Activated naive CD4-positive, alpha-beta T cell treated with anti-CD3 and anti-CD28 coated beads, Interleukin-2, amount 50 U/mL, for 24 hours (primary cell): ENCODE results near the gene ARHGEF1.

ENCODE experiments used
- H3K27ac Mint-ChIP-seq: one replicate; pipeline ENCODE4 v1.8.0; 2021; ENCODE audit warnings: mild to moderate bottlenecking, mixed read lengths
- H3K27me3 Mint-ChIP-seq: one replicate; pipeline ENCODE4 v1.8.0; 2021; ENCODE audit warnings: mixed read lengths
- H3K36me3 Mint-ChIP-seq: one replicate; pipeline ENCODE4 v1.8.0; 2021; ENCODE audit warnings: mixed read lengths
- H3K4me1 Mint-ChIP-seq: one replicate; pipeline ENCODE4 v1.8.0; 2021; ENCODE audit warnings: mixed read lengths
- H3K4me3 Mint-ChIP-seq: one replicate; pipeline ENCODE4 v1.8.0; 2021; ENCODE audit warnings: mild to moderate bottlenecking, mixed read lengths
- H3K9me3 Mint-ChIP-seq: one replicate; pipeline ENCODE4 v1.8.0; 2021; ENCODE audit warnings: mixed read lengths

The ARHGEF1 gene

DNA sequence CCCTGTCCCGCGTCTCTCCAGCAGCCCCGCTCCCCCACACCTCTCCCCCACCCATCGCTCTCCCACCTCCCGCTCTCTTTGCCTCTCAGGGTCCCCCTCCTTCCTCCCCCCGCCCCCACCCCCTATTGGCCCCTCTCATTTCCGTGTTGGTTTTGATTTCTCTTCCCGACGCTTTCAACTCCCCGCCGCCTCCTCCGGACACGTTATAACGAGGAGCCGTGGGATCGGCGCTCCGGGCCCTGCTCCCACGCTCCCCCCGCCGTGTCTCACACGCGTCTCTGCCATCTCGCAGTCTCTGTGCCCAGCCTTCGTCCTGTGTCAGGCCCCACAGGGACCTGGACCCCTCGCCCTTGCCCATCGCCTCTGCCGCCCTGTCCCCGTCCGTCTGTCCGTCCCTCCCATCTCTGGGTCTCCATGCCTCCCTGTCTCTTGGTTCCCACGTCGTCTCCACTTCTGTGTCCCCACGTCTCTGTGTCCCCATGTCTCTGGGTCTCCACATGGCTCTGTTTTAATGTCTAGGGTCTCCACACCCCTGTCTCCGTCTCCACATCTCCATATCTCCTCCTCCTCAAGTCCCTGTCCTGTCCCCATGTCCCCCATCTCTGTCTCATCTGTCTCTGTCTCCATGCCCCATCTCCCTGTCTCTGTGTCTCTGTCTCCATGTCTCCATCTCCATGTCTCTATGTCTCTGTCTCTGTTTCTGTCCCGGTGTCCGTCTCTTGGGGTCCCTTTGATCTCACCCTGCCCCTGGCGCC lies 32.2 kb downstream of the ARHGEF1 start:
- H3K4me3 Mint-ChIP-seq, result no peak overlapping the region
- no peak overlapping the region for H3K27ac Mint-ChIP-seq

DNA sequence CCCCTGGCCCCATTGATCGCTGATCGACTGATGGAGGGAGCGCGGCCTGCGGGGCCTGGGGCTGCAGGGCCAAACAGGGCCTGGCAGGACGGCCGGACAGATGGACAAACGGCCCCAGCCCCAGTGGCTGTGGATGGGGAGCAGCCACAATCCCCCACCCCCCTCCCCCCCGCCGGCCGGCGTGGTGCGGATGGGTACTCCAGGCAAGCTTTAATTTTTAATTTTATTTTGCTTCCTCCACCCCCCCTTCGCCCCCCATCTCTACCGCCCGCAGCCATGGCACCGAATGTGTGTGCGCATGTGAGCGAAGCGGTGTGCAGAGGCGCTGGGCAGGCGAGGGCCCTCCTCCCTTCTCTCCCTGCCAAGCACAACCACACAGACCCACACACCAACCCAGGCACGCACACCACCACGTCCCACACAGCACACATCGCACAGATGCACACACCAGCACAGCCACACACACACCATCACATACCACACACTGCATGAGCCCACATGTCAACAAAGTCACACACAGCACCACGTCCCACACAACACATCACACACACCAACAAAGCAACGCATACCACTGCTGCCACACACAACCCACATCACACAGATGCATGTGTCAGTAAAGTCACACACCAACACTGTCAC lies 32.9 kb downstream of the ARHGEF1 start:
- H3K27me3 Mint-ChIP-seq, result no peaks in the 10 kb centered on the region
- peaks cover 22% of the 10 kb centered on the region for H3K4me1 Mint-ChIP-seq
- H3K9me3 Mint-ChIP-seq, result no peaks in the 10 kb centered on the region

More for the DNA sequence above, 32.2 kb downstream of the ARHGEF1 start:
- Mint-ChIP-seq H3K36me3 (no peaks in the 10 kb centered on the region), H3K4me1 (peaks cover 29% of the 10 kb centered on the region), H3K27me3 (no peaks in the 10 kb centered on the region), H3K9me3 (no peaks in the 10 kb centered on the region)

DNA sequence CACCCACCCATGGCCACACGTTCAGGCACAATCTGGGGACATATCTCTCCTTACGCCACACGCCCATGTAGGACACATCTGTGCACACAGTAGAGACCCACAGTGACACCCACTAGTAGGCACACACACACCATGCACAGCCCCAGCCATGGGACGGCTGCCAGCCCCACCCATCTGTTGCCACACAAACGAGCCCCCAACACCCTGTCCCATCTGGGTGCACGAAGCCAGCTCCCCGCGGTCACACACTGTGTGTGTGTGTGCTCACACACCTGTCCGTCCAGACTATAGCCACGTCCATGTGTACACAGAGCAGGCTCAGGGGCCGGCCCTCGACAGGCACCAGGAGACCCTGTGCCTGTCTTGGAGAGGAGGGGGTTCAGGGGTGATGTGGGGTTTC lies 34.7 kb downstream of the ARHGEF1 start:
- Mint-ChIP-seq H3K4me3 (no peak overlapping the region), H3K36me3 (no peaks in the 10 kb centered on the region), H3K27me3 (no peaks in the 10 kb centered on the region)

More for the DNA sequence above, 32.9 kb downstream of the ARHGEF1 start:
- Mint-ChIP-seq H3K27ac (no peak overlapping the region), H3K36me3 (no peaks in the 10 kb centered on the region), H3K4me3 (no peak overlapping the region)

GRCh38 chr19:41918095-41918494 lies 35.1 kb downstream of the ARHGEF1 start:
- H3K27ac Mint-ChIP-seq, result no peak overlapping the region
- H3K27me3 Mint-ChIP-seq, result no peaks in the 10 kb centered on the region
- H3K4me3 Mint-ChIP-seq, result no peak overlapping the region
- H3K36me3 Mint-ChIP-seq, result no peaks in the 10 kb centered on the region
- no peaks in the 10 kb centered on the region for H3K9me3 Mint-ChIP-seq
- peaks cover 17% of the 10 kb centered on the region for H3K4me1 Mint-ChIP-seq

More for the DNA sequence above, 34.7 kb downstream of the ARHGEF1 start:
- peaks cover 15% of the 10 kb centered on the region for H3K4me1 Mint-ChIP-seq
- H3K27ac Mint-ChIP-seq, result no peak overlapping the region
- no peaks in the 10 kb centered on the region for H3K9me3 Mint-ChIP-seq

- Mint-ChIP-seq H3K9me3 (no peaks in the 10 kb centered on the region), H3K36me3 (peaks cover 3% of the 10 kb centered on the region), H3K27ac (no peak overlapping the region), H3K4me1 (peaks cover 22% of the 10 kb centered on the region), H3K4me3 (no peak overlapping the region), H3K27me3 (no peaks in the 10 kb centered on the region)
These were observed 35.8 kb downstream of the ARHGEF1 start for GRCh38 chr19:41918653-41919244.

GRCh38 chr19:41919948-41920712 lies 37.1 kb downstream of the ARHGEF1 start:
- Mint-ChIP-seq H3K36me3 (peaks cover 3% of the 10 kb centered on the region), H3K27me3 (no peaks in the 10 kb centered on the region), H3K4me1 (peaks cover 16% of the 10 kb centered on the region), H3K9me3 (no peaks in the 10 kb centered on the region), H3K27ac (no peak overlapping the region), H3K4me3 (no peak overlapping the region)

DNA sequence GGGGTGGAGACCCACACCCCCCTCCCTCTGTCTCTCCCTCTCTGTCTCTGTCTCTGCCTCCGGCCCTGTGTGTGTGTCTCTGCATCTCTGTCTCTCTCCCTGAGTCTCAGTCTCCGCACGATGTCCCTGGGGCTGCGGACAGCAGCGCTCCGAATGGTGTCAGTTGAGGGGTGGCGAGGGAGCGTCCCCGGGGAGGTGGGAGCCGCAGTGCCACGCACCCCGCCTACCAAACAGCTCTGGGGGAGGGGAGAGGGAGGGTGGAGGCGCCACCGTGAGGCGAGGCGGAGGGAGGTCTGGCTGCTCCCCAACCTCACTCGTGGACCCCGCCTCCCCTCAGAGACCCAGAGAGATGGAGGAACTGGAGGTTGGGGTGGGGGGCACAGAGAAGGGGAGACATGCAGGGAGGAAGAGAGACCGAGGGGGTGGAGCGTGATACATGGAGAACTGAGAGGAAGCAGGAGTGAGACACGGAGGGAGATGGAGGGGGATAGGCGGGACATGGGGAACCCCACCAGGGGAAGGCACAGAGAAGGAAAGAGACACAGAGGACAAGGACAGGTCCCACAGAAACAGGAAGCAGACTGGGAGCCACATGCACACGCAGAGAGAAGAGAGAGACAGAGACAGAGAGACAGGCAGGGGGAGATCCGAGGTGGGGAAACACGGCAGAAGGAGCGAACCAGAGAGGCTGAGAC lies 38.0 kb downstream of the ARHGEF1 start:
- H3K27ac Mint-ChIP-seq, result no peak overlapping the region
- no peaks in the 10 kb centered on the region for H3K9me3 Mint-ChIP-seq
- H3K4me1 Mint-ChIP-seq, result peaks cover 16% of the 10 kb centered on the region
- no peak overlapping the region for H3K4me3 Mint-ChIP-seq
- no peaks in the 10 kb centered on the region for H3K27me3 Mint-ChIP-seq
- peaks cover 3% of the 10 kb centered on the region for H3K36me3 Mint-ChIP-seq

- Mint-ChIP-seq H3K4me1 (peaks cover 16% of the 10 kb centered on the region), H3K4me3 (no peak overlapping the region), H3K36me3 (peaks cover 3% of the 10 kb centered on the region), H3K27me3 (no peaks in the 10 kb centered on the region), H3K9me3 (no peaks in the 10 kb centered on the region), H3K27ac (no peak overlapping the region)
These were observed 38.9 kb downstream of the ARHGEF1 start for GRCh38 chr19:41921577-41922576.

DNA sequence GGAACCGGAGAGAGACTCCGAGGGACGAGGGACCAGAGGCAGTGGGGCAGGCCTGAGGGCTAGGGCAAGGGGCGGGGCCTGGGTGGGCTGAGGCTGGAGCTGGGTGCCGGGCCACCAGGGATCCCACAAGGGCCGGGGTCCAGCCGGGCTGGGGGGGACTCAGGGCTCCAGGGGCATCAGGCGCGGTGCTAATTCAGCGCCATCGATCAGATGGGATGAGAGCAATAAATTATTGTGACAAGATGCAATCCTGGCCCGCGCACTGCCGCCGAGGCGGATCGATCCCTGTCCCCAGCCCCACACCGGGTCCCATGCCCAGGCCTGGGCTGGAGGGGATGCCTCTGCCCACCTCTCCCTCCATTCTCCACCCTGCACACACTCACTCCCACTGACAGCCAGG lies 39.6 kb downstream of the ARHGEF1 start:
- Mint-ChIP-seq H3K36me3 (peaks cover 3% of the 10 kb centered on the region), H3K9me3 (no peaks in the 10 kb centered on the region), H3K4me3 (no peak overlapping the region), H3K27me3 (no peaks in the 10 kb centered on the region), H3K27ac (no peak overlapping the region), H3K4me1 (peaks cover 16% of the 10 kb centered on the region)

DNA sequence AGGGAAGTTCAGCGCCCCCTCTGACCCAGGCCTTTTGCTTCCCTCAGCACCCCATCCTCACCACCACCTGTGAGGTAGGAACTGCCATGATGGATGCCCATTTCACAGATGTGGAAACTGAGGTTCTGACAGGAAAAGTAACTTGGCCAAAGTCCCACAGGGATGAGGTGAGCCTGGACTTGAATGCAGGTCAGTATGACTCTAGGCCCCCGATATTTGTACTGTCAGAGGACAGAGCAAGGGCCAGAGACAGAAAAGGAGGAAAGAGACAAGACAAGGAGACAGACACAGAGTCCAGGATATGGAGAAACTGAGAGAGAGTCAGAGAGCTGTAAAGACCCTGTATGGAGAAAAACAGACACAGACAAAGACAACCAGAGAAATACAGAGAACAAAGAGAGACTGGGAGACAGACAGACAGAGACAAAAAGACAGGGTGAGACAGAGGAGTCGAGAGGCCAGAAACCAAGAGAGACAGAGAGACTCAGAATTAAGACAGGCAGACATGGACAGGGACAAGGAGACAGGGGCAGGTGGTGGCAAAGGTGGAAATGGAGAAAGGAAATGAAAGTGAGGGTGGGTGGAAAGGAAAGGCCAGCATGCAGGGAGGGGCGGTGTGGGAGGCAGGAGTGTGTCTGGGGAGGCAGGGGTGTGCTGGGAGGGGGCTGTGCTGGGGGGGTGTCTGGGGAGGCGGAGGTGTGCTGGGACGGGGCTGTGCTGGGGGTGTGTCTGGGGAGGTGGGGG lies 40.2 kb downstream of the ARHGEF1 start:
- Mint-ChIP-seq H3K4me3 (no peak overlapping the region), H3K36me3 (peaks cover 3% of the 10 kb centered on the region), H3K4me1 (peaks cover 16% of the 10 kb centered on the region), H3K27ac (peak overlapping the region; percentile 9), H3K9me3 (no peaks in the 10 kb centered on the region), H3K27me3 (no peaks in the 10 kb centered on the region)

DNA sequence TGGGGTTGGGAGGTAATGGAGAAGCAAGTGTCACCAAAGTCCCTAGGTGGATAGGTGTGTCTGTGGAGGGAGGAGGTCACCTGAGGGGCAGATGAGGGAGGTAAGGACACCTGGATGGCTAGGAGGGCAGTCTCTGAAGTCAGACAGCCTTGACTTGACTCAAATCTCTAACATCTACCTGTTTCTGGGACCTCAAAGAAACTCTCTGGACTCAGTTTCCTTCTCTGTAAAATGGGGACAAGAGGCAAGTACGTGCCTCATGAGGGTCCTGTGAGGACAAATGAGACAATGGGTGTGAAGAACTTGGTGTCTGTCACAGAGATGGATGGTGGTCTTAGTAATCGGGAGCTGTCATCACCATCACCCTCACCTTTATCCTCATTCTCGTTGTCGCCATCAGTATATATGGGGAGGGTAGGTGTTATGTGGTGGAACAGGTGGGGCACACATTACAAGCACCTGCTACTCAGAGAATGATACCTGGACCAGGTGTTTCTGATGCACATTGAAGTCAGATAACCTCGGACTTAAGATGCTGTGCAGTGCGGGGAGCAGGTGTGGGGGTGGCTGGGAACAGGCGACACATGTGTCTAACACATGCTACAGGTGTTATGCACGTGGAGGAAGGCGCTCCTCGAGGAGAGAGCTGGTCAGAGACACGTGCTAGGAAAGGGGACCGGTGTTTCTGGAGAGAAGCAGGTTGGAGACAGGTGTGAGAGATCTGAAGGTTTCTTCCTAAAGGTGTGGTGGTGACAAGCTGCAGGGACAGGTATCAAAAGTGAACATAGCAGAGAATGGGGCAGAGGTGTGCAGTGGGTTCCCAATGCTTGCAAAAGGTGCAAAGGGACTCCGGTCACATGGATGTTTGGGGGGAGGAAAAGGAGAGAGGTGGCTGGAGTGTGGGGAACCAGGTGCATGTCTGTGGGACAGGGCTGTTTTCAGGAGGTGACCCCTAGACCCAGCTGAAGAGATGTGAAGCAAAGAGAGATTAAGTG lies 41.5 kb downstream of the ARHGEF1 start:
- peaks cover 3% of the 10 kb centered on the region for H3K36me3 Mint-ChIP-seq
- H3K27ac Mint-ChIP-seq, result no peak overlapping the region
- H3K4me1 Mint-ChIP-seq, result peaks cover 24% of the 10 kb centered on the region
- H3K4me3 Mint-ChIP-seq, result no peak overlapping the region
- no peaks in the 10 kb centered on the region for H3K9me3 Mint-ChIP-seq
- no peaks in the 10 kb centered on the region for H3K27me3 Mint-ChIP-seq

- H3K9me3 Mint-ChIP-seq, result no peaks in the 10 kb centered on the region
- no peak overlapping the region for H3K27ac Mint-ChIP-seq
- H3K4me3 Mint-ChIP-seq, result no peak overlapping the region
- peaks cover 3% of the 10 kb centered on the region for H3K36me3 Mint-ChIP-seq
- H3K4me1 Mint-ChIP-seq, result peaks cover 33% of the 10 kb centered on the region
- no peaks in the 10 kb centered on the region for H3K27me3 Mint-ChIP-seq
These were observed 42.4 kb downstream of the ARHGEF1 start for GRCh38 chr19:41925208-41926003.
